GM21423 (cell line): ENCODE data around the gene SERPINA1.

Experiments used
- ATAC-seq: cut with Tn5 transposase; IDR thresholded peaks from one replicate; pipeline ENCODE4 v1.9.1; 2021; ENCODE audit warnings: mild to moderate bottlenecking, moderate library complexity; ENCODE audit not compliant: unreplicated experiment

The SERPINA1 gene

GRCh38 chr14:94384342-94384741 is 4.1 kb downstream of the SERPINA1 start:
- no peak for ATAC-seq

- no peak for ATAC-seq
Measured at GRCh38 chr14:94383777-94384176, 4.6 kb downstream of the SERPINA1 start.

- no peak for ATAC-seq
Measured at GRCh38 chr14:94382716-94383596, 5.4 kb downstream of the SERPINA1 start.

- no peak for ATAC-seq
Measured at GRCh38 chr14:94382099-94382715, 6.2 kb downstream of the SERPINA1 start.

GRCh38 chr14:94381149-94382030 is 7.0 kb downstream of the SERPINA1 start:
- ATAC-seq: no peak

GRCh38 chr14:94380225-94381148 is 7.9 kb downstream of the SERPINA1 start:
- ATAC-seq: no peak

- no peak for ATAC-seq
Measured at GRCh38 chr14:94379291-94380224, 8.8 kb downstream of the SERPINA1 start.

- ATAC-seq: no peak
Measured at GRCh38 chr14:94378527-94379290, 9.7 kb downstream of the SERPINA1 start.

DNA sequence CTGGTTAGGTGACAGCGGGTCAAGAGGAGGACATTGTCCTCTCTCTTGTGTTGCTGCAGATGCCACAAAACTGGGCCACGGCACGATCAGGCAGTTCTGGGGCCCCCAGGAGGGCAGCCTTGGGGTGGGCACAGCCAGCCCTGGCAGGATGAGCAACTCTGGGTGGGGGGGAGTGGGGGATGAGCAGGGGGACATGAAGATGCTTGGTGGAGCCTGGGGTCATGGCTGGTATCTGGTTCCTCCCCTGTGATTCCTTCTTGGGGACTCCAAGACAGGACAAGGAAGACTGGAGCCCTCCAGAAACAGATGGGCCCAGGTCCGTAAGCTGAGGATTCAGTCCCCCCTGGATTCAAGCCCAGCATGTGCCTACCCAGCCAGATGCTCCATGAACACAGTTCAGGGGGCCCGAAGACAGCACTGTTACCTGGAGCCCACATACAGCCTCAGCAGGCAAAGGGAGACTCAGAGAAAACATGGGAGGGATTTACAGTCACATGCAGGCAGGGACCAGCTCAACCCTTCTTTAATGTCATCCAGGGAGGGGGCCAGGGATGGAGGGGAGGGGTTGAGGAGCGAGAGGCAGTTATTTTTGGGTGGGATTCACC is 10.4 kb downstream of the SERPINA1 start:
- ATAC-seq: no peak

DNA sequence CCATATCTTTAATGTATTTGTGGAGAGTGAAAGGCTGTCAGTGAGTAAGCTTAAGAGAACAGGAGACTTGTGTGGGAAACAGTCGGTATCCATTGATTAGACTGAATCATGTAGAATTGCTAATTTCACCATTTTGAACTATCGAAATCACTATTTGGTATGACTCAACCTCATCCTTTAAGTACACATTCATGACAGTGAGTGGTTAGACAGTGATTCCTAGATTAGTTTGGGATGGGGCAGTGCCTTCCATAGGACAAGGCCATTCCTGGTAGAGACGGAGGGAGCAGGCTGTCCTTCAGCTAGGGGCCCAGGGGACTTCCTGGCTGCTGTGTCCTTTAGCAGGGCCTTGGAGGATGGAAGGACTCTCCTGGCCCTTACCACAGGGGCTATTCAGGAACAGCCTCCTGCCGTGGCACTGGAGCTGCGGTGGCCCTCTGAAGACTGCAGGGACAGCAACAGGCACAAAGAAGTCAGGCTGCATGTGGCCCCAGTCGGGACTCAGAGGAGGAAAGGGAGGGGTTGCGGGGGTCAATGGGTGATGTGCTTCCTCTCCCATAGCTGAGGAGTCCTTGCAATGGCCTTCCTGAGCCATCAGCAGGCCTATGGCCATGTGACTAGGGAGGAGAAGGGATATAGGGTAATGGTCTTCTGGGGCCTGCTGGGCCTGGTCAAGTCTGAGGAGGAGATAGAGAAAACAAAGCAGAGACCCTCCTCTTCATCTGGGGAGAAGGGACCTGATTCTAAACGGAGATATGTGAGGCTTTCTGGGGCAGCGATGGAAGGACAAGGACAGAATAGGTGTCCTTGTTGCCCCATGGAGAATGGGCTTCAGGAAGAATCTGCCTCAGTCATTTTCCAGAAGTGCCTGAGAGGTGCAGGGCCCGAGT is 11.2 kb downstream of the SERPINA1 start:
- no peak for ATAC-seq

DNA sequence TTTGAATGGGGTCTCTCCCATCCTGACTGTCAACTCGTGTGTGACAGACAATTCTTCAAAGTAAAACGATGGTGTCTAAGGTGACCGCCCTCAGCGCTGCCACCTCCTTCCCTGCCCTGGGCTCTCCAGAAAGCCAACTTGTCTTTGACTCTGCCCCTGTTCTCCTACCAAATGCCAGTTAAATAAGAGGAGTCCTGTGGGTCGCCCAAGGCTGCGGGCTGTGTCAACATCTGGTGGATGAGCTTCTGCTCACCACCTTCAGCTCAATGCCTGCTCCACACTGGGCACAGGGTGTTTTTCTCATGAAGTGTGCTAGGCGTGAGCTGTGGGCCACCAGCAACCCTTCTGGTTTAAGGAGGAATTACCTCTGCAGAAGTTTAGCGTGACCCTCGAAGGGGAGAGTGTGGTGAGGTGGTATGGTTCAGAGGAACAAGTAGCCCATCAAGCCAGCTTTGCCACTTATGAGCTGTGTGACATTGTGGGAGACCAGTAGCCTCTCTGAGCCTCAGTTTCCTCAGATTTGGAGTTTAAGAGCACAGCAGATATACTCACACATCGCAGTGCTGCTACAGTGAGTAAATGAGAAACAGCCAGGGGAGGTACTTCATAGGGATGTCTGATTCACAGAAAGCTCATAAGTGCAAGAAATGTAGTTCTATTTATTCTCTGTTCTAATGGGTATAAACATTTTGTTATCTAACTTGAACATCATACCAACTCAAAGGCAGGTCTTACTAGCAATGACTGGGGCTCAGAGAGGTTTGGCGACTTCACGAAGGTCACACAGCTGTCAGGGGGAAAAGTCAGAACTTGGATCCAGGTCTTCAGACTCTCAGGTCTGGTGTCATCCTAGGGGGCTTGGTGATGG is 12.1 kb downstream of the SERPINA1 start:
- ATAC-seq: no peak

DNA sequence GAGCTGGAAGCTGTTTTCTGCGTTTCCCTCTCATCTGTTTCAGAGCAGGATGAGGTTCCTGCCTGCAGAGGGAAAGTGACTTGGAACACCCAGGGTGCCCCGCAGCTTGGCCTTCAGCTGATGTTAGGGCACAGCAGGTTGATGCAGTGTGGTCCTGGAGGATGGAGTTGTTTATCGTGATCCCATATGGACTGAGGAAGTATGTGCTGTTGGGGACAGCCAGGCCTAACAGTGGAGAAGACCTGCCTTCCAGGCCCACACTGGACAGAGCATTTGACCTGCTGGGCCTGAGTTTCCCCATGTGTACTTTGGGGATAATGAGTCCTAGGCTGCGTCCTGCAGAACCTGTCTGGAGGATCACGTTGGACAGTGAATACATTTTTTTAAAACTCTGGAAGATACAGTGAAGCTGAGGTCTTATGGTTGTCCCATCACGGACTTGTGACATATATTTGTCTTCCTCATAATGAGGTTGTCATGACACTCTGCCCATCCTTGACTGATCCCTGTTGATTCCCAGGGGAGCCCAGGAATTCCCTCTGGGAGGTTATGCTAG is 12.8 kb downstream of the SERPINA1 start:
- no peak for ATAC-seq

DNA sequence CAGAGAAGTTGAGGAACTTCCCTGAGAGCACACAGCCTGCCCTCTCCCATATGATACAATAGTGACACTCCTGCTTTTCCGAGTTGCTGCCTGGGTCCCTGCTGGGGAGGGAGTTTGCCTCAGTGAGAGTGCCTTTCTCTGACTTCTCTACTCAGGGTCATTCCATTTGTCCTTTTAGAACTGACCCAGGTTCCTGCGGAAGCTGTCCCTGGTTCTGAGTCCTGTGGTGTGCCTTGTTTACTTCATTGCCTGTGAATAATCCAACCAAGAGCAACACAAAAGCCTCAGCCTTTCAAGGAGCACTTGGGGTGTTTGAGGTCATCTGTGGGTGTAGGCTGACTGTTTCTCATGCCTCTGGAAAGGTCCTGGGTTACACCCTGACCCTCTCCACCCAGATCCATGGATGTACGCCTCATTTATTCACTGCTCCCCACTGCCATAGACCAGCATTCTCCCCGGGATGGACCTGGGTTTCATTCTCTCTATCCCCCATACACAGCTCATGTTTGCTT is 13.6 kb downstream of the SERPINA1 start:
- ATAC-seq: no peak

- ATAC-seq: no peak
Measured at GRCh38 chr14:94374116-94374515, 14.3 kb downstream of the SERPINA1 start.

- ATAC-seq: no peak
Measured at GRCh38 chr14:94373708-94374107, 14.7 kb downstream of the SERPINA1 start.
